NCI-H524 treated with DMSO at 0.1 percent for 48 hours (cell line): Measurements from ENCODE around the gene UGT1A6.
A peak's percentile ranks its signal among the peaks of the same experiment; 100 is the strongest.

Experiments used
- DNase-seq: peaks from one replicate; lab custom pipeline; 2025; lab: John Stamatoyannopoulos, UW

The UGT1A6 gene

DNA sequence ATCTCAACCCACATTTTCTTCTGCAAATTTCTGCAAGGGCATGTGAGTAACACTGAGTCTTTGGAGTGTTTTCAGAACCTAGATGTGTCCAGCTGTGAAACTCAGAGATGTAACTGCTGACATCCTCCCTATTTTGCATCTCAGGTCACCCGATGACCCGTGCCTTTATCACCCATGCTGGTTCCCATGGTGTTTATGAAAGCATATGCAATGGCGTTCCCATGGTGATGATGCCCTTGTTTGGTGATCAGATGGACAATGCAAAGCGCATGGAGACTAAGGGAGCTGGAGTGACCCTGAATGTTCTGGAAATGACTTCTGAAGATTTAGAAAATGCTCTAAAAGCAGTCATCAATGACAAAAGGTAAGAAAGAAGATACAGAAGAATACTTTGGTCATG is 75.4 kb downstream of the UGT1A6 start:
- DNase-seq: no peak

GRCh38 chr2:233769260-233769659 is 76.6 kb downstream of the UGT1A6 start:
- no peak for DNase-seq

GRCh38 chr2:233772153-233772552 is 79.5 kb downstream of the UGT1A6 start:
- DNase-seq: no peak

DNA sequence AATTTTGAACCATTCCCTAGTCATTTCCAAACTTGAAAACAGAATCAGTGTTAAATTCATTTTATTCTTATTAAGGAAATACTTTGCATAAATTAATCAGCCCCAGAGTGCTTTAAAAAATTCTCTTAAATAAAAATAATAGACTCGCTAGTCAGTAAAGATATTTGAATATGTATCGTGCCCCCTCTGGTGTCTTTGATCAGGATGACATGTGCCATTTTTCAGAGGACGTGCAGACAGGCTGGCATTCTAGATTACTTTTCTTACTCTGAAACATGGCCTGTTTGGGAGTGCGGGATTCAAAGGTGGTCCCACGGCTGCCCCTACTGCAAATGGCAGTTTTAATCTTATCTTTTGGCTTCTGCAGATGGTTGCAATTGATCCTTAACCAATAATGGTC is 79.9 kb downstream of the UGT1A6 start:
- DNase-seq: no peak

DNA sequence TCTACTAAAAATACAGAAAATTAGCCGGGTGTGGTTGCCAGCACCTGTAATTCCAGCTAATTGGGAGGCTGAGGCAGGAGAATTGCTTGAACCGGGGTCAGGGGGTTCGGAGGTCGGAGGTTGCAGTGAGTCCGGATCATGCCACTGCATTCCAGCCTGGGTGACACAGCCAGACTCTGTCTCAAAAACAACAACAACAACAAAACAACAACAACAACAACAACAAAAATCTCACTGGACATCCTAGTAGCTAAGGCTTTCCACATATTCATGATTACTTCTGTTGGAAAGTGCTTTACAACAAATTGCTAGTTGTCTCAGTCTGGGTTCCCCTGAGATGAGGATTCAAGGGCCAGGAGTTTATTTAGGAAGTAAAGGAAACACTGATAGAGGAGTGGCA is 81.2 kb downstream of the UGT1A6 start:
- no peak for DNase-seq

GRCh38 chr2:233775414-233775813 is 82.7 kb downstream of the UGT1A6 start:
- no peak for DNase-seq

GRCh38 chr2:233778030-233778429 is 85.3 kb downstream of the UGT1A6 start, which contains the start of gene MROH2A:
TSS of gene MROH2A (plus strand) at chr2:233778330. CDS start at chr2:233779359, 1,029 bp downstream.
- no peak for DNase-seq

DNA sequence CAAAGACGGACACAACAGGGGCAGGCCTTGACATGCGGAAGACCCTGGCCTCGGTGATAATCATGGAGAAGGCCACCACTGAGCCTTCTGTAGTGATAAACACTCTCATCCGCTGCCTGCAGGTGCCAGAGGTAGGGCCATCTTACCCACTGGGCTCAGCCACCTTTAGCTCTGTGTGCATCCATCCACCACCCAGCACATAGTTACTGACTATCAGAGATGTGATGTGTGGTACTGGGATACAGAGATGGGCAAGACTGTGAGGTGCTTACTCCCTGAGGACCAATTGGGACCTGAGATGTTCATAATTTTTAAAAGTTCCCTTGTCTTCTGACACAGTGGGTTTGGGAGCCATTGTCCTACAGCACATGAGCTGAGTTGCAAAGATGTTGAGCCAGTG is 87.0 kb downstream of the UGT1A6 start:
- no peak for DNase-seq

DNA sequence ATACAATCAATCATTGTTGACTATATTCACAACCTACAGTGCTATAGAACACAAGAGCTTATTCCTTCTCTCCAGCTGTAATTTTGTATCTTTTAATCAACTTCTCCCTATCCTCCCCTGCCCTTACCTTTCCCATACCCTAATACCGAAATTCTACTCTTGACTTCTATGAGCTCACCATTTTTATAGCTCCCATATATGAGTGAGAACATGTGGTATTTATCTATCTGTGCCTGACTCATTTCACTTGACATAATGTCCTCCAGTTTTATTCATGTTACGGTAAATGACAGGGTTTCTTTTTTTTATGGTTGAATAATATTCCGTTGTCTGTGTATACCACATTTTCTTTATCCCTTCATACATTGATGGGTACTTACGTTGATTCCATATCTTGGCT is 88.1 kb downstream of the UGT1A6 start:
- no peak for DNase-seq

DNA sequence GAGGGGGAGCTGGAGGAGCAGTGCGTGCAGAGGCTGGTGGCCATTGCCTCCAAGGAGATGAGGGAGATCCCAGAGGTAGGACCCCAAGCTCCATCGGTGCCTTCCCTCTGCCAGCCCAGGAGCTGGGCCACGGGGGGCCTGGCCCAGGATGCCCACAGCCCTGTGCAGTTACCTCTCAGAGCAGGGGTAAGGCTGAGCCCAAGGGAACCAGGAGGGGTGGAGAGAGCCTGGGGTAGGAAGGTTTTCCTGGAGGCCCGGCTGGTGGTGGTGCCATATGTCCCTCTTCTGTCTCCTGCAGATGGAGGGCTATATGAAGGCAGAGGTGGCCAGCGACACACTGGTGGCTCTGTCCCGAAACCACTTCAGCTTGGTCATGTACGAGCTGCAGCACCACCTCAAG is 96.9 kb downstream of the UGT1A6 start:
- no peak for DNase-seq

DNA sequence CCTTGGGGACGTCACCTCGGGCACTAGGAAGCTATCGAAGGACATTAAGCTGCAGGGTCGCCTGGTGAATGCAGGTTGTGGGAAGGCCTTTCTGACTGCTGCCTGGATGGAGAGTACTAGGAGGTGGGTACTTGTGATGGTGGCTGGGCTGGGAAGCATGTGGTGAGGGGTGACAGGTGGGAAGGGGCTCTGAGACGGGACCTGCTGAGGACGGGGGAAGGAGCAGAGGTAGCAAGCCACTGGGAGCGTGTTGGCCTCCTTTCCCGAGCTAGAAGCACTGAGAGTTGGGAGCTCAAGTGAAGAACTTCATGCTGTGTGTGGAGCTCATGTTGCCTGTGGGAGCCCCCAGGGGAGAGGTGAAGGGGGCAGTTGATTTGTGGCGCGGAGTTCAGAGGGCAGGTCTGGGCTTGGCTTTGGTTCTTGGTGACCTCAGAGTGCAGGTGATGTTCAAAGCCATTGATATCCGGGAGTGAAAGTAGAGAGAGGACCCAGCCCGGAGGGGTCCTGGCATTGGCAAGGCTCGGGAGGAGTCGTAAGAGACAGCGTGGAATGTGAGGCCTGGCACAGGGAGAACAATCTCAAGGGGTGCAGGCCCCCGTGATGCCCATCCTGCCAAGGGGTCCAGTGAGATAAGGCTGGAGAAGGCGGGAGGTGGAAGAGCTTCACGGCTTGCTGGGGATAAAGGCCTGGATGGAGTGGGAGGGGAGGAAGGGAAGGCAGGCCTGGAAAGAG is 98.6 kb downstream of the UGT1A6 start:
- DNase-seq: no peak

- DNase-seq: no peak
These were observed 99.2 kb downstream of the UGT1A6 start for GRCh38 chr2:233791883-233792329.

DNA sequence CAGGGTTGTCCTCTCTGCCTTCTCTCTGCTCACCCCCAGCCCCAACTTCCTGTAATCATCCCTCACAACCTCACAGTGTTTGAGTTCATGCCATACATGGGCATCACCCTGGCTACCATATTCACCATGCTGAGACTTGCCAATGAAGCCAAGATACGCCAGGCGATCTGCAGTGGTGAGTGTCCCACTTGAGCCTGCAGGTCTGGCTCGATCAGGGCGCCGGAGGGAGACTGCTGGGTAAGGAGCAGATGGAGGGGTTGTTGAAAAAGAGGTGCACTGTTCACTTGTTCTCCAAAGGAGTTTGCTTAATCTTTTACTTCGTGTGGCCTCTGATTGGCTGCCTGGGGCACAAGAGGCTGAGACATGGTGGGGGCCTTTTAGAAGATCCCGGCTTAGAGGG is 100.0 kb downstream of the UGT1A6 start:
- DNase-seq: no peak

DNA sequence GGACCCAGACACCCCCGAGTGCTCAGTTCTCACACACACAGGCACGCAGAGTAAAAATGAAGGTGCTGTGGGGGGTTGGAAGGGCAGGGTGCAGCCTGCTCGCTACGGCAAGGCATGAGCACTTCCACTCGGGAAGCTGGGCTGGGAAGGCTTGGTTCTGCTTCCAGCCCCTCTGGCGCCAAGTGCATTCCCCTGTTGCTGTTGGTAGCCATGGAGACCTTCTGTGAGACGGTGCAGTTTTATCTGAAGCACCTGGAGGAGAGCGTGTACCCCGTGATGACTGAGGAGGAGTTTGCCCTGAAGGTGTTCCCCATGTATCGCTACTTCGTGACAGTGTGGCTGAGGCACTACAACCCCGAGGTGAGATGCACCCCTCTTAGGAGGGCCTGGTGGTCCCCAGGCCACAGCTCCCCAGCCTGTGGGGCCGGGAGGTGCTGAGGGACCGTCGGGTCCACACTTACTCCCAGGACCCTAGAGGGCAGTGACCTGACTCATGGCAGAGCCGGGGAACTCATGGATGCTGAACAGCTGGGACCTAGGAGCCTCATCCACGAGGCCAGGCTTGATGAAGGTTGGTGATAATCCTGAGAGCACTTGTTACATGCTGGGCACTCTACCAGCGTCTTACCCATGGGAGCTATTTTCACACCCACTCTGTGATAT is 100.9 kb downstream of the UGT1A6 start:
- DNase-seq: no peak

GRCh38 chr2:233794128-233794658 is 101.5 kb downstream of the UGT1A6 start:
- no peak for DNase-seq

DNA sequence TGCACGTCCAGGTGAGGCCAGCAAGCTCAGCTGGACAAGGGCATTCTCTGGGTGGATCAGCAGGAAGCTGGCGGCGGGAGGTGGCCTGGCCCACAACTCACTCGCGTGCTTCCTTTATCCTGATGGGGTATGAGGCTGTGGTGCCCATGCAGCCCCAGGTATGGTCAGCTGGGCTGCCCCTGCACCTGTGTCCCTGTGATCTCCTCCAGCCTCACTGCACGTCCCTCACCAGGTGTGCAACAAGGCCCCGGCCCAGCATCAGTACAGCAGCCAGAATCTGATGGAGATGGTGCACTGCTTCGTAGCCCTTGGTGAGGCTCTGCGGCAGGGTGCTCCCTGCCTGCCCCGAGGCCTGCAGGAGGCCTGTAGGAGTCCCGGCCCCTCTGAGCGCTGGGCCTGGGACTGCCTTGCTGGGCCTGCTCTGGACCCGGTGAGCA is 103.1 kb downstream of the UGT1A6 start:
- no peak for DNase-seq

DNA sequence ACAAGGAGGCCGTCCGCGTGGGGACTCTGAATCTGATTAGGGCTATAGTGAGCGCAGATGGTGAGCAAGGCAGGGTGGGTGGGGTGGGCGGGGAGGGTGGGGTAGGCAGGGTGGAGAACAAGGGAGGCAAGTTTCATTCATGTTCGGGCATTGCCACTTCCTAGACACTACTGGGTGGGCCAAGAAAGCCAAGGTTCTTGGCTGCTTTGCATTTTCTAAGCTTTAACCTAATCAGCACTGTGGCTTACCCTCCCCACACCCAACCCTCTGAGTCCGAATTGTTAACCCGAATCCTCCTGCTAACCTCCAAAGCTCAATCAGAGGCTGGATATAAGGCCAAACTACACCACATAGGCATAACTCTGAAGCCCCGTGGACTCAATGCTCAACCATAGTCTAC is 103.6 kb downstream of the UGT1A6 start:
- DNase-seq: no peak

DNA sequence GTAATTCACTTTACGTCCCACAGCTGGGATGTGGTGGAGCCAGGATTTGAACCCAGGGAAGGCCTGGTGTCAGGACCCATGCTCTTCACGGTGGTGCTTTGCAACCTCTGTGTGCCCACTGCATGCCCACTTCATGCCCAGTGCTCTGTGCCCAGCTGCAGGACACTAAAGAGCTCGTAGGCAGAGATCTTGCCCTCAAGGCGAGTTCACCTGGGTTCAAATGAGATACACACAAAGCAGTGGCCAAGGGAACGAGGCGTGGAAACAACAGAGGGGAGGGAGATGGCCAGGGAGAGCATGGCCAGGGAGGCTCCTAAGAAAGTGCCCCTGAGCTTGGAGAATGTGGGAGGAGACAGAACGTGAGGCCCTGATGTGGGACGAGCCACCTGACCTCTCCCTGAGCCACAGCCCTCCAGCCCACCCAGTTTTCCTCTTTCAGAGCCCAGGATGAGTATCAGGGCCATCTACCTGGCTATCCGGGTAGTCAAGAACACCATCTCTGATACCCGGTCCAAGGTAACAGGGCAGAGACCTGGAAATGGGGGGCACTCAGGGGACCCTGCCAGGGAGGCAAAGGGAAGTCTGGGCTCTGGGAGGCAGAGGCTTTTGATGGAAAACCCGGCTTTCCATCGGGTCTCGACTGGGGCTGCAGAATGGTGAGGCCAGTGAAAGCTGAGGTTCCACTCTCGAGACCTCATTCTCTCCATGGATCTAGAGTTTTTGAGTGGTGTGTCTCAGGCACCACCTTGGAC is 105.8 kb downstream of the UGT1A6 start:
- no peak for DNase-seq

- DNase-seq: peak; percentile 22
These were observed 106.5 kb downstream of the UGT1A6 start for GRCh38 chr2:233799087-233799665.

GRCh38 chr2:233799716-233800115 is 107.0 kb downstream of the UGT1A6 start:
- DNase-seq: no peak

- no peak for DNase-seq
These were observed 107.5 kb downstream of the UGT1A6 start for GRCh38 chr2:233800208-233800607.
